HG03175 (cell line): ENCODE measurements around the gene GOSR1.
A peak's percentile ranks its signal among the peaks of the same experiment; 100 is the strongest.
"Not testable (repeated sequence)": the region's sequence is repeated elsewhere in the genome, so short reads cannot be mapped to it uniquely, and the experiment has no call there.

Source experiments
- ATAC-seq: cut with Tn5 transposase; IDR thresholded peaks from one replicate; pipeline ENCODE4 v1.9.1; 2021; ENCODE audit warnings: mild to moderate bottlenecking, moderate library complexity; ENCODE audit not compliant: unreplicated experiment

Gene GOSR1

DNA sequence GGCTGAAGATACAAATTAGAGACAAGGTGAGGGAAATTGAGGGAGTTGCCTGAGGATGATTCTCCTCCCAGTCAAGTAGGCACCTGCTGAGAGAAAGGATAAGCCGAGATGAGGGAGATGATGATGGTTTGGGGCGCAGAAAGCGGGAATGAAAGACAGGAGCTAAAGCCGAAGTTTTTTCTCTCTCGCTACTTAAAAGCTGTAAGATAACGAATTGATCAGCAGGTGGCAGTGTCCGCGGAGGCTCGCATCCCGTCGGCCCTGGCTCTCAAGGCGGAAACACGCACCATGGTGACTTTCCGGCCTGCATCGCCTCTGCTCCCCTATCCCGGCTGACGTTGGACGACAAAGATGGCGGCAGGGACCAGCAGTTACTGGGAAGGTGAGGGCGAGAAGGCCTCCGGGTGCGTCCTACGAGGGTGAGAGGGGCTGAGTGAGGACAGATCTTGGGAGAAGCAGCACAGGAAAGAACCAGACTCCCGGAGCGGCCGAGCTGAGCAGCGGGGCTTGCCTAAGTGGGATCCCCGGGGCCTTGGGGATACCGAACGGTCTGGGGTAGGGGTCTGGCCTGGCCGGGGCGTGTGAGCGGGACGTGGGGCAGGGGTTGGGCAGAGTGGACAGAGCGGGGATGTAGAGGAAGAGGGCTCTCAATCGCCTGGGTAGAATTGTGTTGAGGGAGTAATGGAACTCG, at the start of gene GOSR1:
GOSR1 (plus strand) TSS at position 326 of the 691 bp plus-strand sequence; CDS start at position 352, 26 bp downstream.
- peak; percentile 93 for ATAC-seq

DNA sequence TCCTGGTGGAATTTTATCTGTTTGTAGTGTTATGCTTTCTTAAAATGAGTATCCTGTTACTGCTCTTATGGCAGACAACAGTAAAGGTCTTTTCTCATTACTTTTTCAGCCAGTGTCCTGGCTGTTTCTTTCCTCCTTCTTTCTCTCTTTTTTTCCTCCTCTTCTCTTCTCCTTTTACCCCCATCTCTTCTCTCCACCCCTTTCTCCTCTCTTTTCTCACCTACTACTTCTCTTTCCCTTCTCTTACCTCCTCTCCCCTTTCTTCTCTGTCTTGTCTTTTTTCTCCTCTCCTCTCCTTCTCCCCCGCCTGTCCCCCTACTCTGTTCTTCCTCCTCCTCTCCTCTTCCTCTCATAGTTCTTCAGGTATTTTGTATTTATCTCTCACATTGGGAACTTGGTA, 49.6 kb upstream of the GOSR1 start:
- no peak for ATAC-seq

DNA sequence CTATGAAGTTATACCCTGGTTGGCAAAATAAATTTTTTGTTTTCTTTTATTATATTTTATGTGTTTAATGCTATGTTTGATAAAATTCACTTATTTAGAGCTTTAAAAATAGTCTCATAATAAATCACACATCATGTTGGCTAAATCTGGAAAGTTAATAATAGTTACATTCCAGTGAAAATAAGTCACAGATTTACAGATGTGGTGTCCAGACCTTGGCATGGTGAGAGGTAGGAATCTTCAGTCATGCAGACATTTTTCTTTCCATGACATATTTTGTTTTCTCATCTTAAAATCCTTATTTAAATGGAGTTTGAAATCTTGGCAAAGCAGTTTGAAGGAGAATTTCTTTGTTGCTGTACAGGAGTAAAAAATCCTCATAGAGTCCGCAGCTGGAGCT, 48.1 kb upstream of the GOSR1 start:
- ATAC-seq: no peak

DNA sequence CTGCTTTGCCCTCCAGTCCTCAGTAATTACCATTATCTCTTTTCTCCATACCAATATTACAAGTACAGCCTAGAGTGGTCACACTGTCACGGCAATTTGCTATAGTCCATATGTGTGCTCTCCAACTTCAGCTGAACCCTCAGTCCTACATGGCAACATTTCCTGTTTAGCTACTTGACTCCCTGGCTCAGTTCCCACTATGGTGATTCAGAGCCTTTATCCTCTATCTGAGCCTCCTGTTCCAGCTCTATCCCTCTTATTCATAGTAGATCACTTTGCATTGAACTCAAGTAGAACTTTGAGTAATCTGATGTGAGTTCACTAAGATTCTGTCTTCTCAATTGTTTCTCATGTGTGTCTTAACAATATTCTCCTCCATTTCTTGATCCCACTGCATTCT, 43.7 kb upstream of the GOSR1 start:
- ATAC-seq: no peak

- ATAC-seq: no peak
Measured at GRCh38 chr17:30436729-30437128, 40.5 kb upstream of the GOSR1 start.

GRCh38 chr17:30443721-30444120, 33.5 kb upstream of the GOSR1 start:
- ATAC-seq: no peak

- not testable (repeated sequence) for ATAC-seq
Measured at GRCh38 chr17:30446640-30447039, 30.6 kb upstream of the GOSR1 start.

- ATAC-seq: no peak
Measured at GRCh38 chr17:30449480-30449879, 27.7 kb upstream of the GOSR1 start.

GRCh38 chr17:30450125-30451027, 26.8 kb upstream of the GOSR1 start:
- no peak for ATAC-seq

DNA sequence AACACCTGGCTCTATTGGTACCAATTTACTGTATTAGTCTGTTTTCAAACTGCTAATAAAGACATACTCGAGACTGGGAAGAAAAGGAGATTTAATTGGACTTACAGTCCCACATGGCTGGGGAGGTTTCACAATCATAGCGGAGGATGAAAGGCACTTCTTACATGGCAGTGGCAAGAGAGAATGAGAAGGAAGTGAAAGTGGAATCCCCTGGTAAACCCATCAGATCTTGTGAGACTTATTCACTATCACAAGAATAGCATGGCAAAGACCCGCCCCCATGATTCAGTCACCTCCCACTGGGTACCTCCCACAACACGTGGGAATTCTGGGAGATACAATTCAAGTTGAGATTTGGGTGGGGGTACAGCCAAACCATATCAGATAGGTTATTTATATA, 22.6 kb upstream of the GOSR1 start:
- ATAC-seq: no peak

DNA sequence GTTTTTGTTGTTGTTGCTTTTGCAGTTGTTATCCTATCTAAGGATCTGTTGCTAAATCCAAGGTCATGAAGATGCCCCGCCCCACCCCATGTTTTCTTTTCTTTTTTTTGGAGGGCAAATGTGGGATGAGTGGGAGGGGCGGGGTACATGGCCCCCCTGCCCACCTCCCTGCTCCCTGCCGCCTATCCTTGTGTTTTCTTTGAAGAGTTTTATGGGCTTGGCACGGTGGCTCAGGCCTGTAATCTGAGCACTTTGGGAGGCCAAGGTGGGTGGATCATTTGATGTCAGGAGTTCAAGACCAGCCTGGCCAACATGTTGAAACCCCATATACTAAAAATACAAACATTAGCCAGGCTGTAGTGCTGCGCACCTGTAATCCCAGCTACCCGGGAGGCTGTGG, 18.8 kb upstream of the GOSR1 start:
- ATAC-seq: no peak

DNA sequence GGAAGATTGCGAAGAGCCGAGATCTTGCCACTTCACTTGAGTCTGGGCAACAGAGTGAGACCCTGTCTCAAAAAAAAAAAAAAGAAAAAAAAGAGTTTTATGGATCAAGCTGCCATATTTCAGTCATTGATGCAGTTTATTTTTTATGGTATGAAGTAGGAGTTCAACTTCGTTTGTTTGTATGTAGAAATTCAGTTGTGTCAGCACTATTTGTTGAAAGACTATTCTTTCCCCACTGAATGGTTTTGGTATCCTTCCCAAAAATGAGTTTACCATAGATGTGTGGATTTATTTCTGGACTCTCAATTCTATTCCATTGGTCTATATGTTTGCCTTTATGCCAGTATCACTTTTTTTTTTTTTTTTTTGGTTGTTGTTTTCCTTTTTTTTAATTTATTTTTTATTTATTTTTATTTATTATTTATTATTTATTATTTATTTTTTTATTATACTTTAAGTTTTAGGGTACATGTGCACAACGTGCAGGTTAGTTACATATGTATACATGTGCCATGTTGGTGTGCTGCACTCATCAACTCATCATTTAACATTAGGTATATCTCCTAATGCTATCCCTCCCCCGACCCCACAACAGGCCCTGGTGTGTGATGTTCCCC, 18.3 kb upstream of the GOSR1 start:
- not testable (repeated sequence) for ATAC-seq

DNA sequence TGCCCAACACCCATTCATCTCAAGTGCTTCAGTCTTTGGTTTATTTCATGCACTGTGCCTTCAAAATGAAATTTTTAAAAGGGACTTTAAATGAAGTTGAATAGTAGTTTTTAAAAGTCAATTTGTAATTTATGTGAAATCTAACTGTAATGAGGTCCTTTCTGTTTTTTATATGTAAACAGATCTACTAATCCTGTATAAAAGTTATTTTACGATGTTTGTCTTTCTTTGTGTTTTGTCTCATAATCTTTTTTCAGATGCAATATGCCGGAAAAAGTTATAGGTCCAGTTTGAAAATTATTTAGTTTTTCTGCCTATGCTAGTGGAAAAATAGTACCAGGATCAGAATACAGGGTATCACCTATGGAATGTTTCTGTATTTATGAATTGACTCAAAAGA, 8.7 kb upstream of the GOSR1 start:
- ATAC-seq: no peak

DNA sequence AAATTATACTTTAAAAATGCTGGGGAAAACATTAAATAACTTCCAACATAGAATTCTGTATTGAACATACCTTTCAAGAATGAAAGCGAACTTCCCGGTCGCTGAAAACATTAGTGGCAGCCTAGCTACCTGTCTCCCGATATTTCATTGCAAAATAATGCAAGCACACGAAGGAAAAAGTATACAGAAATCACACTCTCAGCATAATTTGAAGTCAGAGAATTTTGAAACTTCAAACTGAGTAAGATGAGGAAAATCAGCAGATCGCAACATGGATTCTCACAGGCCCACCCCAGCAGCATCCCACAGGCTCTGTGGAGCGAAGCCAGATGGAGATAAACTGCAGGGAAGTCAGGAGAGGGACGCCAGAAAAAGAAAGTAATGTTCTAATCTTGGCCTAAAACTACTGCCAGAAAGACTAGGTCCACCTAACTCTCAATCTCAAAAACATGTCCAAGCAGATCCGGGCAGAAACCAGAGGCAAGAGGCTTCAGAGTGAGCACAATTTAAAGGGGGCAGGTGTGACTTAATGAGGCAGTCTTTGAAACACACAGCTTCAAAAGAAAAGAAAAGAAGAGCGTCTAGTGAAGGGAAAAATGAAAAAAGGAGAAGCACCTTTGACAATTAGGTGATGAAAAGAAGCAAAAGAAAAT, 4.8 kb upstream of the GOSR1 start:
- no peak for ATAC-seq

DNA sequence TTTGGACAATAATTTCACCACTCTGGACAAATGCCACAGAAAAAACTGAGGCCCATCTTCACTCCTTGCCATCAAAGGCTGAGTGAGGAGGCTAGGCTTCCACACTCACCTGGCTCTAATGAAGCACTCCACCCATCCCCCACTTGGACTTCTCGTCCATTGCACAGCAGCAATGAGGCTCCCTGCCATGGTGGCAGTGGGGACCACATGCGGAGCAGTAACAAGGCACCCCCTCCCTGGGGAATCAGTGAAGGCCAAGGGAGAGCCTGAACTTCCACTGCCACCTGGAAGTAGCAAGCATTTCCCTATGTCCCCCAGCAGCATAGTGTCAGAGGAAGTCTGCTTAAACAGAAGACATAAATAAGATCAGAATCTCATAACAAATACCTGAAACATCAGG, 2.0 kb upstream of the GOSR1 start:
- ATAC-seq: no peak

- no peak for ATAC-seq
Measured at GRCh38 chr17:30476726-30477082, 504 bp upstream of the GOSR1 start.

GRCh38 chr17:30477774-30478115, 537 bp downstream of the GOSR1 start:
- no peak for ATAC-seq

GRCh38 chr17:30482555-30482954, 5.3 kb downstream of the GOSR1 start:
- no peak for ATAC-seq

DNA sequence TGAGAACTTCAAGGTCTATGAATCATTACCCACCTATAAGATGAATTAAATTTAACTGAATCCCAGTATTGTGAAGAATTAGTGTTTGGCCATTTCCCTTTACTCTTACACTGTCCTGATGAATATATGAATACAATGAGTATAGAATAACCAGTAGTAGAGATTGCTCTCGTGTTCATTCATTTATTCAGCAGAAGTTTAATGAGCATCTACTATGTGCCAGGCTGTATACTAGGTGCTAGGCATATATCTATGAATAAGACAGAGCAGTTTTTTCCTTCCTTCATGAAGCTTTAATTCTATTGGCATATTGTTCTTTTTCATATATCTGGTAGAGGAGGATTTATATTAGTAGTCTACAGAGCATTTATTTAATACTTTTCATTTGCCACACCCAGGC, 6.0 kb downstream of the GOSR1 start:
- ATAC-seq: no peak

DNA sequence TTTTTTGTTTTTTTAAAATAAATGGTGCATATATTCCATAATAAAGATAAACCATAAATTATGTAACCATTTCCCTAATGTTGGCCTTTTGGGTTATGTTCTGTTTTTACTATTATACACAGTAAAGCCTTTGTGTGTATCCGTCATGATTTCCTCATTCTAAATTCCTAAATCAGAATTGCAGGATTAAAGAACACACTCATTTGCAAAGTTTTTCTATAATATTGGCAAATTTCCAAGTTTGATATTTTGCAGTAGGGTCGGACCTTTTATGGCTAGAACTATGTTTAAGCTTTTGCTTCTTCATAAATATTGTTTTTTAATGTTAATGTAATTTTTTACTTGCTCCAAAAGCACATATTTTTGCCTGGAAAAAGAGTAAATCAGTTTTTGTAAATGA, 16.6 kb downstream of the GOSR1 start:
- ATAC-seq: no peak

DNA sequence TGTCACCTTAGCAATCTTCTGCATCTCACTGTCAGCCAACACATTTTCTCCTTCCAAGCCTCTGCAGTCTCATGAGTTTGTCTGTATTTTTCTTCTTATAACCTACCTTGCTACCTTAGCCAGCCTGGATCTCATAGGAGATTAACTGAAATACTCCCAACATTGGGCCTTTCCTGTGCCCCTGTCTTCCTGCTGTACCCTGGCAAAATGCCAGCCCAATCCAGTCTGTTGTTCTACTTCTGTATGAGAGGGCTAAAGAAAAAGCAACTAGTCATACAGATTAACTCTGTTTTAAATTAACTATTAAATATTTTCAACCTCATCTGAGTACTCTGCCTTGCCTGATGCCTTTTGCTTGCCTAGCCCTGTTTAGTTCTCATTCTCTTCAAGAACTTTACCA, 18.4 kb downstream of the GOSR1 start:
- no peak for ATAC-seq

GRCh38 chr17:30503558-30503957, 26.4 kb downstream of the GOSR1 start:
- no peak for ATAC-seq
